Sigmoid colon (tissue), 4 donors: Measurements from ENCODE around the gene STAP2.

Source experiments
- EP300 ChIP-seq, 4 donors: sonication (generic); formaldehyde crosslinking; IDR thresholded peaks; one replicate each; pipeline ENCODE4 v1.6.1; 2017; ENCODE audit warnings: antibody characterized with exemption in 4 of 4
- POLR2A ChIP-seq, 2 donors: fragments of 450-650 bp; IDR thresholded peaks; one replicate each; pipeline ENCODE4 v1.6.1; 2016; ENCODE audit warnings: antibody characterized with exemption in 2 of 2, mild to moderate bottlenecking in 2 of 2, moderate library complexity in 2 of 2
- POLR2AphosphoS5 ChIP-seq, 4 donors: sonication (generic); formaldehyde crosslinking; IDR thresholded peaks; one replicate each; pipeline ENCODE4 v1.6.1; 2017; ENCODE audit warnings: antibody characterized with exemption in 4 of 4
- TF ChIP-seq, protein P1 (sequence below), 4 experiments: fragments of 450-650 bp in 3 of 4; fragments of 200-600 bp in 1 of 4; IDR thresholded peaks; one replicate each; pipeline ENCODE4 v1.5.1; 2016 to 2019; ENCODE audit warnings: antibody characterized with exemption in 4 of 4, mild to moderate bottlenecking in 3 of 4, moderate library complexity in 2 of 4

DNA sequence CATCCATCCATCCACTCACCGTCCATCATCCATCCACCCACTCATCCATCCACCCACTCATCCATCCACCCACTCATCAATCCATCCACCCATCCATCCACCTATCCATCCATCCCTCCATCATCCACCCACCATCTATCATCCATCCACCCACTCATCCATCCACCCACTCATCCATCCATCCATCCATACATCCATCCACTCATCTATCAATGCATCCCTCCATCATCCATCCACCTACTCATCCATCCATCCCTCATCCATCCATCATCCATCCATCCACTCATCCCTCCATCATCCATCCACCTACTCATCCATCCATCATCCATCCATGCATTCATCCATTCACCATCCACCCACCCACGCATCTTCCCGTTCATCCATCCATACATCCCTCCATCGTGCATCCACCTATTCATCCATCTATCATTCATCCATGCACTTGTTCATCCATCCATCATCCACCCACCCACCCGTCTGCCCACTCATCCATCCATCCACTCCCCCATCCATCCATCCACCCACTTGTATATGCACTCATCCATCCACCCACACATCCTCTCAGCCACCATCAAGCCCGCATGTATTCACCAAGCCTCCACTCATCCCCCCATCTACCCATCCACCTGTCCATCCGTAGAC is 3.6 kb downstream of the STAP2 start:
- TF ChIP-seq, protein P1, sequence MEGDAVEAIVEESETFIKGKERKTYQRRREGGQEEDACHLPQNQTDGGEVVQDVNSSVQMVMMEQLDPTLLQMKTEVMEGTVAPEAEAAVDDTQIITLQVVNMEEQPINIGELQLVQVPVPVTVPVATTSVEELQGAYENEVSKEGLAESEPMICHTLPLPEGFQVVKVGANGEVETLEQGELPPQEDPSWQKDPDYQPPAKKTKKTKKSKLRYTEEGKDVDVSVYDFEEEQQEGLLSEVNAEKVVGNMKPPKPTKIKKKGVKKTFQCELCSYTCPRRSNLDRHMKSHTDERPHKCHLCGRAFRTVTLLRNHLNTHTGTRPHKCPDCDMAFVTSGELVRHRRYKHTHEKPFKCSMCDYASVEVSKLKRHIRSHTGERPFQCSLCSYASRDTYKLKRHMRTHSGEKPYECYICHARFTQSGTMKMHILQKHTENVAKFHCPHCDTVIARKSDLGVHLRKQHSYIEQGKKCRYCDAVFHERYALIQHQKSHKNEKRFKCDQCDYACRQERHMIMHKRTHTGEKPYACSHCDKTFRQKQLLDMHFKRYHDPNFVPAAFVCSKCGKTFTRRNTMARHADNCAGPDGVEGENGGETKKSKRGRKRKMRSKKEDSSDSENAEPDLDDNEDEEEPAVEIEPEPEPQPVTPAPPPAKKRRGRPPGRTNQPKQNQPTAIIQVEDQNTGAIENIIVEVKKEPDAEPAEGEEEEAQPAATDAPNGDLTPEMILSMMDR (IDR thresholded peaks at IDR 0.05): no peak
- TF ChIP-seq POLR2AphosphoS5 (IDR thresholded peaks at IDR 0.05): no peak
- TF ChIP-seq POLR2A (IDR thresholded peaks at IDR 0.05): no peak
- TF ChIP-seq EP300 (IDR thresholded peaks at IDR 0.05): no peak
